GM12872 (cell line): ENCODE measurements around the gene IQCH.

Source experiments
- TF ChIP-seq, protein P1 (sequence below): IDR thresholded peaks from 3 replicates; pipeline ENCODE4 v1.5.1; 2011; ENCODE audit warnings: low read depth, mild to moderate bottlenecking, low read length, moderate library complexity; ENCODE audit not compliant: insufficient read depth

The IQCH gene

DNA sequence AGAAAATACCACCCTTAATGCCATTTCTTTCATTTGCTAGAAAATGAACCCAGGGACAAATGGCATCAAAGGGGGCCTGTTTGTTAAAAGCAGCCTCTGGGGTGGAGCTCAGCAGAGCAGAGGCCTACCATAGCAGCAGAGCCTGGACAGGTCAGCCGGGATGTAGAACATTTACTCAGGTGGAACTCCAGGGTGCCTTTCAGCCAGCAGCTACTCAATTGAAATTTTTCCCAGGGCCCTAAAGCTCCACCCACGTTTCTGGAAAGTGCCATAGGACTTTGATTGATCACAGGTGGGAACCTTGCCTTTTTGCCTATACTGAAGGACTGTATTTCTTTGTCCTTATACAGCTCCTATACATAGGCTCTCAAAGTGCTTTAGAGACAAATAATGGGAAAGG lies 191.9 kb downstream of the IQCH start:
- TF ChIP-seq, protein P1, sequence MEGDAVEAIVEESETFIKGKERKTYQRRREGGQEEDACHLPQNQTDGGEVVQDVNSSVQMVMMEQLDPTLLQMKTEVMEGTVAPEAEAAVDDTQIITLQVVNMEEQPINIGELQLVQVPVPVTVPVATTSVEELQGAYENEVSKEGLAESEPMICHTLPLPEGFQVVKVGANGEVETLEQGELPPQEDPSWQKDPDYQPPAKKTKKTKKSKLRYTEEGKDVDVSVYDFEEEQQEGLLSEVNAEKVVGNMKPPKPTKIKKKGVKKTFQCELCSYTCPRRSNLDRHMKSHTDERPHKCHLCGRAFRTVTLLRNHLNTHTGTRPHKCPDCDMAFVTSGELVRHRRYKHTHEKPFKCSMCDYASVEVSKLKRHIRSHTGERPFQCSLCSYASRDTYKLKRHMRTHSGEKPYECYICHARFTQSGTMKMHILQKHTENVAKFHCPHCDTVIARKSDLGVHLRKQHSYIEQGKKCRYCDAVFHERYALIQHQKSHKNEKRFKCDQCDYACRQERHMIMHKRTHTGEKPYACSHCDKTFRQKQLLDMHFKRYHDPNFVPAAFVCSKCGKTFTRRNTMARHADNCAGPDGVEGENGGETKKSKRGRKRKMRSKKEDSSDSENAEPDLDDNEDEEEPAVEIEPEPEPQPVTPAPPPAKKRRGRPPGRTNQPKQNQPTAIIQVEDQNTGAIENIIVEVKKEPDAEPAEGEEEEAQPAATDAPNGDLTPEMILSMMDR = no peak

DNA sequence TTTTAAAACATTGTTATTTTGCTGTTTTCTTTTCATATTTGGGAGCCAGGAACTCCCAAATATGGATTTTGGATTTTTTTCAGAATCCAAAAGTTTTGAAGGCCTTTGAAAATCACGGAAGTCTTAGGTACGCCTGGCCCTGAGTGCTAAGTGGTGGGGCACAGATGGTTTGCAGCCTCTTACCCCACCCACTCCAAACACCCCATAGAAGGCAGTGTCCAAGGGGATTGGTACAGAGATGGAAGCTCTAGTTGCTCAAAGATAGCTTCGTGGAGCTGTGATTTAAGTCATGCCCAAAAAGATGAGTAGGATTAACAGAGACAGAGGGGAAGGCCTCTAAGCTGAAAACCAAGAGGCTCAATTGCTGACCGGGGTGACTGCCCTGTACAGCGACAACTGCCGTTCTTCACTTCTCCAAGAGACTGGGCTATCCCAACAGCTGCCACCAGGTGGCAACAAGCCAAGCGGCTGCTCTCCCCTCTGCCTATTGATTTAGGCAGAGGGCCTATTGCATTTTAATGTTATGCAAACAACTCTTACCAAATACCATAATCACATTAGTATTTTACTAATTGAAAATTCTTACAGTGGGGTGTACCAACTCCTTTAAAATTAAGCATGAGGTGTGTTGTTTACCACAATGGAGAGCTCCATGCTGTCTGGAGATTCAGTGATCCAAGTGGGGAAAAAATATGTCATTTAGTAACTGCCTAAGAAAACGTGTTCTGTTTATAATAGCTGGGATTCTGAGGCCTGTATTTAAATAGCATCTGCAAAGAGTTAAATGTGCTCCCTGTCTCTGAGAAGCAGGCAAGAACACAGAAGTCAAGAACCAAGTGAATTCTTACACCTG lies 202.3 kb downstream of the IQCH start:
- TF ChIP-seq, protein P1 = peak; percentile 96

DNA sequence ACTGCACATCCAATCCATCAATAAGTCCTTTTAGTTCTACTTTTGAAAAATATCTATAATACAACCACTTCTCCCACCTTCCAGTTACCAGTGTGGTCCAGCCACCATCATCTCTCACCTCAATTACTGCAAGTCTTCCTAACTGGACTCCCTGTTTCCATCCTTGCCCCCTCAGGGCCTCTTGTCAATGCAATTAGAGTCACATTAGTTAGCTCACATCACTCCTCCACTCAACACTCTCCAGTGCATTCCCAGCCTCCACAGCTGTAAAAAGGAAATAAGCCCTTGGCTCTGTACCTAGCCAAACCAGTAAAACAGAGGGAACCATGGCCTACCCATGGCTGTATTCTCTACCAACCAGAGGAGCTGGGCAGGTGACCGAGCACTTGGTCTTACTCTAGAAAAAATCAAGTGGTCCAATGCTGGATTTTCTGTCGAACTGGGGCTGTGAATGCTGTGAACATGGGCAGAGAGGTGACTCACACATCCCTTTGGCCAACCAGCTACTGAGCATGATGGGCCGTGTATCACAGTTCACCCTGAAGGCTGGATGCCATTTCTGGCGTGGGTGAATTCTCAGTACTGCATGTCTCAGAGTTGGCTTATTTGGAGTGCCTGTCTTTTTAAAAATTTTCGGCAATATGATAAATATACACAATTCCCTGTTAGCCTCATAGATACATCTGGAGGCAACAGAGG lies 203.9 kb downstream of the IQCH start:
- TF ChIP-seq, protein P1 = no peak

- TF ChIP-seq, protein P1 = no peak
Observed at GRCh38 chr15:67460521-67460920, 205.9 kb downstream of the IQCH start.

DNA sequence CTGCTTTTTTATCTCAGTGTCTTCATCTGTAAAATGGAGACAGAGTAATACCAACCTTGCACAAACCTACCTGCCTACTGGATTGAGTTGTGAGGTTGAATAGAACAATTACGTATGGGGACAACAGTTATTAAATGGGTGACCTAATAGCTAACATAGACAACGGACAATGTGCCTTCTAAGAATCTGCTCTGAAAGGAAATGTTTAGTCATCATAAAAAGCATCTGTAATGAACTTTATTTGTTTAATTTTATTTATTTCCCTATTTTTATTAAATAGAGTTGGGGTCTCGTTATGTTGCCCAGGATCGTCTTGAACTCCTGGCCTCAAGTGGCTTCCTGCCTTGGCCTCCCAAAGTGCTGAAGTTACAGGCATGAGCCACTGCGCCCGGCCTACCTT lies 207.1 kb downstream of the IQCH start:
- TF ChIP-seq, protein P1 = no peak

- TF ChIP-seq, protein P1 = no peak
Observed at GRCh38 chr15:67462875-67463274, 208.3 kb downstream of the IQCH start.

DNA sequence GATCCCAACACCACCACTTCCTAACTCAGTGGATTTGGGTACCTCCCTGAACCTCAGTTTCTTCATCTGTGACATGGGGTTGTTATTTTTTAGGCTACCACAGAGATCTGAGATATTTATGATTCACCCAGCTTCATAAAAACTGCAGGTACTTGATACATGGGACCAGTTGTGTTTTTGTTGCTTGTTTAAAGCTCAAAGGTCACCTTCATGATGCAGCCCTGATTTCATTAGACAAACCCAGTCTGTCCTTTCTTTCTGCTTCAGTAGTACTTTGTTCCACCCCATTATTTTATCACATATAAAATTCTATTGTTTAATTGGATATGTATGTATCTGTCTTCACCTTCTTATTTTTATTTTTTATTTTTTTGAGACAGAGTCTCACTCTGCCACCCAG lies 208.9 kb downstream of the IQCH start:
- TF ChIP-seq, protein P1 = no peak
